Sciatic nerve (tissue), 2 donors: ENCODE results near the gene PAXIP1. TPM values are rescaled to one million over a fixed set of nuclear protein-coding genes. Genes with fewer than 3 reads are reported as not detected.
A peak's percentile ranks its signal among the peaks of the same experiment; 100 is the strongest.

Experiments
- ATAC-seq: fragments of 200-7000 bp; cut with Tn5 transposase; one replicate; pipeline ENCODE4 v1.9.1; 2020; ENCODE audit warnings: mild to moderate bottlenecking, moderate library complexity
- DNase-seq: peaks from one replicate; pipeline ENCODE4 v3.0.0-alpha.2; 2020; ENCODE audit warnings: low spot score
- intact Hi-C: fragments of 100-400 bp; cut with DNase I; formaldehyde crosslinking; loops from one replicate; pipeline ENCODE4 v1.14.2; 2022
- total RNA-seq: library from RNA; stranded (reverse); fragmentation: NEBNext Ultra II Directional; extraction: Animal tissue kit (Norgen Biotek cat#: 25700); gene quantifications from one replicate; pipeline ENCODE4 v1.2.1, GENCODE V29; 2021
- donor health status: DM: no; HTN: no; CAD: no.
- donor health status: DM: no; HTN: no; CAD: no.

Gene PAXIP1
- total RNA-seq, 1 donor from 2014 or later = 14.0 TPM

- no peak for DNase-seq
- intact Hi-C loops = no loop called here
- ATAC-seq = no peak
These were observed 97.3 kb downstream of the PAXIP1 start for GRCh38 chr7:154905615-154906014.

- no peak for DNase-seq
- intact Hi-C loops = no loop called here
- ATAC-seq = no peak
These were observed 97.8 kb downstream of the PAXIP1 start for GRCh38 chr7:154905146-154905545.

- ATAC-seq = no peak
- no peak for DNase-seq
- intact Hi-C loops = no loop called here
These were observed 99.7 kb downstream of the PAXIP1 start for GRCh38 chr7:154903083-154903731.

GRCh38 chr7:154902600-154903082 is 100.3 kb downstream of the PAXIP1 start:
- intact Hi-C loops = no loop called here
- DNase-seq = no peak
- ATAC-seq = no peak

GRCh38 chr7:154899862-154900261 is 103.1 kb downstream of the PAXIP1 start:
- no peak for ATAC-seq
- intact Hi-C loops = no loop called here
- no peak for DNase-seq

GRCh38 chr7:154898973-154899855 is 103.7 kb downstream of the PAXIP1 start:
- intact Hi-C loops = no loop called here
- ATAC-seq = peak; percentile 27
- DNase-seq = no peak

- ATAC-seq = no peak
- intact Hi-C loops = no loop called here
These were observed 106.8 kb downstream of the PAXIP1 start for GRCh38 chr7:154896076-154896475.

More at GRCh38 chr7:154896076-154896475, 106.8 kb downstream of the PAXIP1 start:
- DNase-seq = no peak

Other genes with a start within 250 kb of the PAXIP1 start
- gene HTR5A, start 67.2 kb upstream of the PAXIP1 start, total RNA-seq = not detected